HG02571 (cell line): ENCODE data around the gene RPS15.

Experiments used
- ATAC-seq: cut with Tn5 transposase; IDR thresholded peaks from one replicate; pipeline ENCODE4 v1.9.1; 2021; ENCODE audit warnings: mild to moderate bottlenecking, moderate library complexity; ENCODE audit not compliant: unreplicated experiment

RPS15 gene

GRCh38 chr19:1401889-1402217 lies 36.3 kb upstream of the RPS15 start:
- ATAC-seq = no peak

- ATAC-seq = no peak
Measured at GRCh38 chr19:1402411-1403070, 35.7 kb upstream of the RPS15 start.

DNA sequence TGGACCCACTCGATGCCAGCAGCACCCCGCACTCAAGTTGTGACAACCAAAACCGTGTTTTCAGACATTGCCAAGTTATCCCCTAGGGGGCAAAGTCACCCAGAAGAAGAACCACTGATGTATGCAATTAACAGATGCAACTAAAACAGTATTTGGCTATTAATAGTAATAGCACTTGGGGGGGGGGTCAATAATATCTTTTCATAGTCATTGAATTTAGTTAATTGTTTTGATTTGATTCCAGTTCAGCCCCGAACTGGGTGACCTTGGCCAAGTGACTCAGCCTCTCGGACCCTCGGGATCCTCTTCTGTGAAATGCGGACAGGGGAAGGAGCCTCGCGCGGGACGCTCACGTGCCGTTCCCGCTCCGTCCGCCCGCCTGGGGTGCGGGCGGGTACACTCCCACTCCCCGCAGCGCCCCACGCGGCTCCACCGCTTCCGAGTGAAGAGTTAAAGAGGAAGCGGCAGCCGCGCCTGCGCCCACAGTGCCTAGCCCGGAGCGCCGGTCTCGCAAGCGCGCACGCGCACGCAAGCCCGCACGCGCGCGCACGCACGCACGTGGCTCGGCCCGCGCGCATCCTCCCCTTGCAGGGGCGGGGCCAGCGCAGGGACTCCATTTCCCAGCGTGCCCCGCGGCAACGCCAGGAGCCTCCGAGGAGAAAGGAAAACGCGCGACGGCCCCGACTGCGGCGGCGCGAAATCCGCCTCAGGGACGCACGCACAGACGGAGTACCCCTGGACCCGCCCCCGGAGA lies 31.2 kb upstream of the RPS15 start:
- peak; percentile 72 for ATAC-seq

DNA sequence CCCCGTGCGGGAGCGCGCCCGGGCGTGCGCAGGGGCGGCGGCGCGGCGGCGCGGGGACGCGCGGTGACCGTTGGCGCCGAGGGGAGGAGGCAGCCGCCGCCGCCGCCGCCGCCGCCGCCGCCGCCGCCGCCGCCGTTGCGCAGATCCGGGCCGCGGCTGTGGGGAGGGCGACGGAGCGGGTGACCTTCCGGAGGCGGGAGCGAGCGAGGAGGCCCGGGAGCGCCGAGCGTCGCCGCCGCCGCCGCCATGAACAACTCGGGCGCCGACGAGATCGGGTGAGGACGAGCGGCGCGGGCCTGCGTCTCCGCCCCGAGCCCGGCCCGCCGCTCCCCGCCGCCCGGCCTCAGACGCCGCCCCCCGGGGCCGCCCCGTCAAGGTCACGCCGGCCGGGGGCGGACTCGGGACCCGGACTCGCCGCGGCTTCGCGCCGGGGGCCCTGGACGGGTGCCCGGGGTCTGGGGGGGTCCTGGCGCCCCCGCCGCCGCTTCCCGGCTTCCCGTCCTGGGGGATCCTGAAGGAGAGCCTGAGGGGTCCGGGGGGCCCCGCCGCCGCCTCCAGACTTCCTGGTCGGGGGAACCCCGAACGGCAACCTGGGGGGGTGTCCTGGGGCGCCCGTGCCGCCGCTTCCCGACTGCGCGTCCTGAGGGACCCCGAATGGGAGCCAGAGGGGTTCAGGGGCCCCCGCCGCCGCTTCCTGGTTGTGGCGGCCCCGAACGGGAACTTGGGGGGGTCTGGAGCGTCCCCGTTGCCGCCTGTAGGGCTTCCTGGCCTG lies 30.5 kb upstream of the RPS15 start, which contains the start of gene DAZAP1:
Gene DAZAP1, plus strand, starts transcription at position 59 of the 772 bp plus-strand sequence. Its CDS starts 188 bp downstream, at position 247.
- peak; percentile 22 for ATAC-seq

DNA sequence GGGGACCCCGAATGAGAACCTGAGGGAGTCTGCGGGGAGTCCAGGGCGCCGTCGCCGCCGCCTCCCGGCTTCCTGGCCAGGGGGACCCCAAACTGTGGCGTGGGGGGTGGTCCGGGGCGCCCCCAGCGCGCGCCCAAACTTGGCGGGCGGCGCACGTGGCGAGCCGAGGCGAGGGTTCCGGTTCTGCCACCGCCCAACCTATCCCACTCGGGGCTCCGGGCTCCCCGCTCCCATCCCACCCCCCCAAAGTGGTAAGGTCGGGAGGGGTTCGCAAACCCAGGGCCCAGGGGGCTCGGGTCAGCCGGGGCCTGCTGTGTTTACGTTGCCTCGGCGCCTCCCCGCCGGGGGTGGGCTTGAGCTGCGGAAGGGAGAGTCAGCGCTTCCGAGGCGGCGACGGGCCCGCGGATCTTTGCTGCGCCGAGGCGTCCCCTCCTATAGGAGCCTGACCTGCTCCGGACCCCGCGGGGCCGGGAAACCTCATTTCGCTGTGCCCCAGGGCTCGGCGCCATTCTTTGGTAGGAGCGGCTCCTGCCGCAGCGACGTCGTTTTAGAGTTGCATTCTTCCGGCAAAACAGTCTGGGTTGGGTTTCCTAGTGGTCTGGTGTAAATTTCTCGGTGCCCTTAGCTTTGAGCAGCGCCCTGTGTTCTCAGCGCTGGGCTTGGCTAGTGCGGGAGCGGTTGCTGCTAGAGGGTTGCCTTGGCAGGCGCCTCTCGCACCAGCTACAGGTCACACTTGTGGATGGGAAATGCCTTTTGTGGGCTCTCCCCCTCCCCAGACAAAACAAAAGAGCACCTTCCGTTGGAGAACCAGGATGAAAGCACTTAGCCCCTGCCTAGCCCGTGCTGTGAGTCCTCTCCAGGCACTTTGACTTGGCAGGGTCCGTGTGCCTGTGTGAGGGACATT lies 29.6 kb upstream of the RPS15 start:
- ATAC-seq = no peak

- ATAC-seq = no peak
Measured at GRCh38 chr19:1409204-1410005, 28.8 kb upstream of the RPS15 start.

DNA sequence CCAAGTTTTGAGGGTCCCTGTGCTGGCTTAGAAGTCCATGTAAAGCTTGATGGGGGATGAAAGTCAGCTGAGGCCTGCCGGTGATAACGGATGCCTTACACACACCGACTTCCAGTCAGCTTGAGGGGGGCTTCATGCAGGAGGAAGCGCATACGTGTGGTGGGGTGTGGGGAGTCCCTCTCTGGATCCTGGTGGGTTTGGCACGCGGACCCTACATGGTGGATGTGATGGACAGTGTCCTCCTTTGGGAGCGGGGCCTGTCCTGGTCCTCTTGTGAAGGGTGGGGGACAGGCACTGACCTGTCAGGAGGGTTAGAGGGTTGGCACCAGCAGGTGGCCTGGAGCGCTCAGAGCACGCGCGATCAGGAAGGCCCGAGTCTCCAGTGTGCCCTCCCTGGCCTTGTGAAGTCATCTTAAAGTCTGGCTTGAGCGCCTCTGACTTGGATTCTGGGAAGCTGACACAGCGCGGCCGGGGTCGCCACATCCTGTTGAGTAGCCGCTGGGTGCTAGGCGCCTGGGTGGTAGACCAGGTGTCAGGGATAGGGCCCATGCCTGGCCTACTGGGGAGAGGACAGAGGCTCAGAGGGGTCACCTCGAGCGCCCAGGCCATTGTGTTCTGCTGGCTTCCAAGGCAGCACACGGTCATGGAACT lies 27.9 kb upstream of the RPS15 start:
- ATAC-seq = no peak

- no peak for ATAC-seq
Measured at GRCh38 chr19:1410789-1411188, 27.4 kb upstream of the RPS15 start.

DNA sequence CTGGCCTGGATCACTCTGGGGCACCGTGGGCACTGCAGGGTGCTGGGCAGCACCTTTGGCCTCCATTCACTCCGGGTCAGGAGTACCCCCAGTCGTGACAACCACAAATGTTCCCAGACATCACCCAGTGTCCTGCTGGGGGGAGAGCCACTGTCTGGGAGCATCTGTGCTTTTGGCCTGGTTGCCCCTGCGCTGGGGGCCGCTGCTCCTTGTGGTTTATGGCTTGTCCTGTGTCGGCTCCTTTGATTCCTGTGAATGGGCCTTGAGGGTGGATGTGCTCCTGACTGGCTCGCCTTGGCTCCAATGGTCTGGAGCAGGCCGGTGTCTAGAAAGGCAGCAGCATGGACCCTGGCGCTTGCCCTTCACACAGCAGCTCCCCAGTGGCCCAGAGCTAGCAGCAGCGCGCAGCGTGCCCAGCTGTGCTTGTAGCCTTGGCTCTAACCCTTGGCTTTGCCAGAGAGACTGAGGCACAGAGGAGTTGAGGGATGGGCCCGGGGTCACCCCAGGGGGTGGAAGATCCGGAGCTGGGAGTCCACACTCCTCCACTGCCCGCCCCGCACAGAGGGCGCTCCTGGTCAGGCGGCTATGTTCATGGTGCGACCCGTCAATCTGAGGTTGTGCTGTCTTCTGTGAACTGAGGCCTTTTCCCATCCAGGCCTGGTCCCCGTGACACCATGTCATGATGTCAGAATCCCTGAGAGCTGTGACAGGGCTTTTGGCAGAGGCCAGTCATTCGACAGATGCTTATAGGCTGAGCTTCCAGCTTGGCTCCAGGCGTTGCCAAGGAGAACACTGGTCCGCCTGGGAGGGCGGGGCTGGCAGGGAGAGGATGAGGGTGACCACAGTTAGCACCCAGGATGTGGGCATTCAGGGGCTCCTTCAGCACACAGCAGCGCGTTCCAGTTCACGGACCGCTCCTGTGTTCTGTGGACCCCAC lies 26.7 kb upstream of the RPS15 start:
- no peak for ATAC-seq

DNA sequence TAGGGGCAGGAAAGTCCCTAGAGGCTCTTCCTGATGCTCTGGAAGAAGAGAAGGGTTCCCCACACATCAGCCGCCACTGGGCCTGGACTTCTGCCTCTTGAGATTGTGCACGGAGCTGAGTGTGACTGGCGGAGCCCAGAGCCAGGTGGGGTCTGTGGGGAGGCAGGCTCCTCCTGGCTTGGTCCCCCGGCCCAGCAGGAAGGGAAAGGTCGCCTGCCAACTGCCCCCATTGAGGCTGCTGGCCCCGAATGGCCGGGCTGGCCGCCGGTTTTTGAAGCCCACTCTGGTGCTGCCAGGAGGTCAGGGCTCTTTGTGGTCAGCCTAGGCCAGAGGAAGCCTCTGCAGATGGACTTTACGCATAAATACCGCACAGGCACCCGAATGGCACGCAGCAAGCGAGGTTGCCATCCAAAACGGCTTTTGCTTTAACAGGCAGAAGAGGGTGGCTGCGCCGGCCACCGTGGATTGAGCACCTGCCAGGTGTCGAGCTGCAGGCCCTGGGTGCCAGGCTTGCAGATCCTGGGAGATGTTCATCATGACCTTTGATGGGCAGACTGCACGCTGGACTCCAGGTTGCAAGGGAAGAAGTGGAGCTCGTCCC lies 25.8 kb upstream of the RPS15 start:
- ATAC-seq = no peak

DNA sequence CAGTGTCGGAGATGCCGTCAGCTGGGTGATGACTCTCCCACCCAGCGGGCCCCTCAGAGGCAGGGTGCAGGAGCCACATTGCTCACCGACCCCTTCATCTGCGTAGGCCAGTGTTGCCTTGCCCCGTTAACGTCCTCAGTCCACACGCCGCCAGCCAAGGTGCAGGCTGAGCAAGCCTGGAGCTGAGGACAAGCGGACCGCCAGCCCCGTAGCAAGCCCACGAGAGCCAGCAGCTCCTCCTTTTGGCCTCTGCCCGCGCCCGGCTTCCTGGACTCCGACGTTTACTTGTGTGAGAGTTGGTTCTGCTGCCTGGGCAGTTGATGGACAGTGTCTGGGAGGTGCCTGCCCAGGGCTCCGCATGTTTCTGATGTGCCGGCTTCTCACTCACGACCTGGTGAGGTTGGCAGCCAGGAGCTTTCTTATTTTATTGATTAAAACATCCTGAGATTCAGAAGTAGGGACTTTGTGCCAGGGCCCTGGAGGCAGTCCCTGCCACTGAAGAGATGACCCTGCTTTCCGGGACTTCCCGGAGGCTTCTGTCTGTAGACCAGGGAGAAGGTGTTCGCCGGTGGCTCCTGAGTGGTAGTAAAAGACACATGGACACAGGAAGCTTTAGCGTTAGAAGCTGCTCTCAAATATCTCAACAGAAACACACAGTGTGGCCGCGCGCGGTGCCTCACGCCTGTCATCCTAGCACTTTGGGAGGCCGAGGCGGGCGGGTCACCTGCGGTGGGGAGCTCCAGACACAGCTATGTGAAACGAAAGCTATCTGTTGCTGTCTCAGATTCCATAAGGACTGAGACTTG lies 25.0 kb upstream of the RPS15 start:
- ATAC-seq = no peak

DNA sequence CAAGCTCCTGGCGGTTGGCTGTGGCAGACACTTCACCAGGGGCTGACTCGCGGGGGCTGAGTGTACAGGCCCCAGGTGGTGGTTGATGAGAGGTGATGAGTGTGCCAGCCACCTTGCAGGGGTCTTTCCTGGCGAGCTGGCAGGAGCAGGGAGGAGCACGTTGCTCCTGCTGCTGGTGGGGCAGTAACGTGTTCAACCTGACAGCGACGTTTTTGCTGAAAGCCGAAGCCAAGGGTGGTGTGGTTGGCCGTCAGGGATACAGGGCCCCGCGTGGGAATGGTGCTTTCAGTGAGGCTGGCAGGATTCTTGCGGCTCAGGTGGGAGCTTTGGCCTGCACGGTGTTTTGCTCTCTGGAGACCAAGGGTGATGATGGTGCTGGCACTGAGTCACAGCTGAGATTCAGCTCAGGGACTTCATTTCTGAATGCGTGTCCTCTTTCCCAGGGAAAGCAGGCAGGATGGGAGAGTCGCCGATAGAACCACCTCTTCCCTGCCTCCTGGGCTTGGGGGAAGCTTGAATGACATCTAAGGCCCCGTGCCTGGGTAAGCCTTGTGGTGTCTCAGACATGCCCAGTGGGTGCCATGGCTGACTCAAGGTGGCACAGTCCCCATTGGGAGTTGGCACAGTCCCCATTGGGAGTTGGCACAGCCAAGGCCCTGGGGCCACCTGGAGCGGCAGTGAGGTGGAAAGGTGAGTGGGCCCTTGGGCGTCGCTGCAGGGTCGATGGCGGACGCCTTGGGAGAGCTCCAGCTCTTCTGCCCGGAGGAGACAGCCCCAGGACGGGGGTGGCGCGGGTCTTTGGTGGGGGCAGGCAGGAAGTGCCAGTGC lies 22.0 kb upstream of the RPS15 start:
- ATAC-seq = no peak

DNA sequence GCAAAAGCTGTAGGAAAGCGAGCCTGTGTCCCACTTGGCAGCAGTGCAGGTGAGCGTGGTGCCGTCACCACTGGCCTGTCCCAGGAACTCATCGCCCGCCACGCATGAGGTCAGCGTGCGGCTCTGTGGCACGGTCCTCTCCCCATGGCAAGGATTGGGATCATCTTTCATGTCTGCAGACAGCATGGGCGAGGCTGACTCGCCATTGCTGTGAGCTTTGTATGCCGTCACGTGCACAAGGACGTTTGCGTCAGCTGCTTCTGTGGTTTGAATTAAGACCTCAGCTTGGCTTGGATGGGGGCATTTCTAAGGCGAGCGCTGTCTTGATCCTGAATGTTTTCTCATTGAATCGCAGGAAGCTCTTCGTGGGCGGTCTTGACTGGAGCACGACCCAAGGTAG lies 21.1 kb upstream of the RPS15 start:
- ATAC-seq = no peak

- no peak for ATAC-seq
Measured at GRCh38 chr19:1417681-1418495, 20.3 kb upstream of the RPS15 start.

GRCh38 chr19:1418496-1418775 lies 19.8 kb upstream of the RPS15 start:
- no peak for ATAC-seq
